ENCODE measurements around the gene UQCC5.

The UQCC5 gene

GRCh38 chr3:52570076-52570475 is 33.7 kb downstream of the UQCC5 start:
- peak; percentile 25 for DNase-seq (ENCODE audit: low read depth, low spot score)
- TF ChIP-seq CTCF (IDR thresholded peaks at IDR 0.05; ENCODE audit: low read depth, low read length): no peak
- in situ Hi-C loops (cut with HindIII; ENCODE audit: low sequenced_read_pairs): no loop called here
- no peak overlapping the region for H3K4me3 ChIP-seq (ENCODE audit: low read depth, low read length)

- in situ Hi-C loops (cut with HindIII; ENCODE audit: low sequenced_read_pairs): no loop called here
- no peak overlapping the region for H3K4me3 ChIP-seq (ENCODE audit: low read depth, low read length)
- no peak for TF ChIP-seq CTCF (IDR thresholded peaks at IDR 0.05; ENCODE audit: low read depth, low read length)
- no peak for DNase-seq (ENCODE audit: low read depth, low spot score)
Measured at GRCh38 chr3:52572221-52572620, 35.8 kb downstream of the UQCC5 start.

- TF ChIP-seq CTCF (IDR thresholded peaks at IDR 0.05; ENCODE audit: low read depth, low read length): no peak
- in situ Hi-C loops (cut with HindIII; ENCODE audit: low sequenced_read_pairs): no loop called here
- no peak overlapping the region for H3K4me3 ChIP-seq (ENCODE audit: low read depth, low read length)
- DNase-seq (ENCODE audit: low read depth, low spot score): no peak
Measured at GRCh38 chr3:52574056-52574965, 37.9 kb downstream of the UQCC5 start.
